Lung microvascular endothelial cell (primary cell): ENCODE measurements around the gene STIMATE. TPM values are rescaled to one million over a fixed set of nuclear protein-coding genes. Genes with fewer than 3 reads are reported as not detected.

Experiments
- DNase-seq, 2 donors: peaks; one replicate each; pipeline versions ENCODE4 v3.0.0 to v3.0.0-alpha.2; 2010; ENCODE audit warnings: low read depth in 2 of 2
- total RNA-seq: library from RNA; depleted of rRNA; stranded (reverse); fragments of >200 nt; gene quantifications from 2 replicates; pipeline ENCODE4 v1.2.1, GENCODE V29; 2014

The STIMATE gene
- total RNA-seq, 1 donor from 2014 or later = 9.7 TPM

DNA sequence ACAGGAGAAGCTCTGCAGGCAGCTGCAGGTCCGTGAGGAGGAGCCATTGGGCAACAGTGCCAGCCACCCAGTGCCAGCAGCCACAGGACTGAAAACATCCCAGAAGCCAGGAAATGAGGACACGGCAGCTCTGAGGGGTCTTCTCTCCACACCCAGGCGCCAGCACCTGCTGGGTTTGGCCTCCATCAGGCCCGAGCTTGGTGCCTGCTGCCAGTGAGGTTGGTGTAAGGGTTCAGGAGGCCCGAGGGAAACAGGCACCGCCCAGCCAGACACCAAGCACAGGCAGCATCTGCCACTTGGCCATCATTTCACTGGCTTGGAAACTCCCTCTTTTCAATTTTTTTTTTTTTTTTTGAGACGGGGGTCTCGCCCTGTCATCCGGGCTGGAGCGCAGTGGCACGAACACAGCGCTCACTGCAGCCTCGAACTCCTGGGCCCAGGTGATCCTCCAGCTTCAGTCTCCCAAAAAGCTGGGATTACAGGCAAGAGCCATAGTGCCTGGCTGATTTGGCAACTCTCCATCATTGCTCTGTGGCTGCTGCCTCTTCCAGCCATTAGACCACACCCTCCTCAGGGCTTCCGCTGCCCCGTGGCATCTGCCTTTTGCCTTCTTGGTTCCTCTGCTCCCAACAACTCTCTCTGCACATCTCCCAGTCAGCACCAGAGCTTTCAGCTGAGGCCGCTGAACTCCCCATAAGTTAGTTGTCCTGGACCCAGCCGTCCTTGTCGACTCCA is 104.2 kb downstream of the STIMATE start:
- no peak for DNase-seq

DNA sequence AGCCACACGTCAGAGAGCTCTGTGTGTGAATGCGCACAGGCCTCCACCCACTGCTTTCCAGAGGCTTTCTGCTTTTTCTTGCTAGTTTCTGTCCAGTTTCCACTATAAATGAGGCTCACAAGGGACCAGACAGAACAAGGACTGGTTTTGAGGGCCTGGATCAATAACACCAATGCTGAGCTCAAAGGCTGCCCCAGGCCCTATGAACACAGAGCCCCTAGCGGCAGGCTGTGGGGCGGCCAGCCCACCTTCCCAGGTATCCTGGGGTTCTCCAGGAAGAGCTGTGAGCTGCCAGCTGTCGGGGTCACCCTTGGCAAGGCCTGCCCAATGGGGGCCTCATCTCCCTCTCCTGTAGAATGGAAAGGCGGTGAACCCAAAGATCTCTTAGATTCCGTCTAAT is 104.9 kb downstream of the STIMATE start:
- no peak for DNase-seq

DNA sequence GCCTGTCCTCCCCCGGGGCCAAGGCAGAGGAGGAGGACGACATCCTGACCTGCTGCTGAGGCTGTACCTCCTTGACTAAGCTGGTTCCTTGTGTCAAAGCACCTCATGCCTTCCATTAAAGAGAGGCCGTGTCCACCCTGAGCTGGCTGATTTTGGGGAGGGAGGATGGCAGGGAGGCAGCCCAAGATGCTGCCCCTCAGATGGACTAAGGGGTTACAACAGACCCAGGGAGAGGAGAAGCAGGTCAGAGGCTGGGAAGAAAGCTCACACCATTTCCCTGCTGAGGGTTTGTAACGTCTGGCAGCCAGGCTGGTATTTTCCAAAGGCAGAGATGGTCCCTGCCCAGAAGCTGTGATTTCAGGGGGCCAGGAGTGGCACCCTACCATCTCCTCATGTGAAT is 105.4 kb downstream of the STIMATE start:
- DNase-seq = no peak

DNA sequence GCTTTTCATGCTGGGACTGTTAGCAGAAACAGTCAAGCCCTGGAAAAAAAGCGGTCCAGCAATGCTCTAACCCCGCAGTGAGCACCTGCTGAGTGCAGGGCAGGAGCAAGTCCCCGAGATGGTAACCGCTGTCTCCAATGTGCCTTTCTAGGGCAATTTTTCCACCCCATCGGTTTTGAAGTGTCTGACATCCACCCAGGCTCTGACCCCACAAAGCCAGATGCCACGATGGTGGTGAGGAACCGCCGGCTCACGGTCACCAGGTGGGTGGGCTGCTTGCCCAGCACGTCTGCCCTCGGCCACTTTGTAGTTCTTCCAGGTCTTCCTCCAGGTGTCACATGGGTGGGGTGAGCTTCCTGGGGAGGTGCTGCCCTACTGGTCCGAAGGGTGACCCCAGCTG is 106.0 kb downstream of the STIMATE start:
- DNase-seq = no peak

DNA sequence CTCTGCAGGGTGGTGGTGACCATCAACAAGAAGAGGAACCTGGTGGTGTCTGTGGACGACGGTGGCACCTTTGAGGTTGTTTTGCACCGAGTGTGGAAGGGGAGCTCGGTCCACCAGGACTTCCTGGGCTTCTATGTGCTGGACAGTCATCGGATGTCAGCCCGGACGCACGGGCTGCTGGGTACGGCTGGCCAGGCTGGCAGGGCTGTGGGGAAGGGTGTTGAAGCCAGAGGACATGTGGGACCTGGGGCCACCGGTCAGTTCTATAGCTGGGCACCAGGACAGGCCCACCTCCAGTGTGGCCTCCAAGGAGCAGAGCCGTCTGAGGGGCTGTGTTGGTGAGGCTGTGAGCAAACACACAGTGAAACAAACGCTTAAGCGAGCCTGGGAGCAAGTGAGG is 106.6 kb downstream of the STIMATE start:
- no peak for DNase-seq

DNA sequence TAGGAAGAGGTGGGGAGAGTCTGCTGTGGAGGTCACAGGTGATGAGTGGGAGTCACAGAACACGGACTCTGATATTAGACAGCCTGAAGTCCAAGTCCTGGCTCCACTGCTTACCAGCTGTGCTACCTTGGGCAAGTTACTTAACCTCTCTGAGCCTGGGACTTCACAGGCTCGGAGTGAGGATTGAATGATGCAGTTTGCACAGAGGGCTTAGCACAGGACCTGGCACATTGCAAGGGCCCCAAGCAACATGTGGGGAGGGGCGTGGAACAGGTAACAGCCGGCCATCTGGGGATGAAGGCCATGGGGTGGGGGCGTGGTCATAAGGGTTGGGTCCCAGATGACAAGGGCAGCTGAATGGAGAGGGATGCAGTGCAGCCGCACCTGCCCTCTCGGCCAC is 107.0 kb downstream of the STIMATE start:
- no peak for DNase-seq

DNA sequence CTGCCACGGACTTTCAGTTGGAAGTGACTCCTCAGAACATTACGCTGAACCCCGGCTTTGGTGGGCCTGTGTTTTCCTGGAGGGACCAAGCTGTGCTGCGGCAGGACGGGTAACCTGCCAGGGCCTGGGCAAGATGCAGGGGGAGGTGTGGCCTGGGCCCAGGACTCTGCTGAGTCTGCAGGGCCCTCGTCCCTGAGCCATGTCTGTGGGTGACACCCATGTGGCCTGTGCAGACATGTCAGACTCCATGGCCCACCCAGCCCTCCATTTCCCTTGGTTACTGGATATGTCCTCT is 107.7 kb downstream of the STIMATE start:
- DNase-seq = no peak

DNA sequence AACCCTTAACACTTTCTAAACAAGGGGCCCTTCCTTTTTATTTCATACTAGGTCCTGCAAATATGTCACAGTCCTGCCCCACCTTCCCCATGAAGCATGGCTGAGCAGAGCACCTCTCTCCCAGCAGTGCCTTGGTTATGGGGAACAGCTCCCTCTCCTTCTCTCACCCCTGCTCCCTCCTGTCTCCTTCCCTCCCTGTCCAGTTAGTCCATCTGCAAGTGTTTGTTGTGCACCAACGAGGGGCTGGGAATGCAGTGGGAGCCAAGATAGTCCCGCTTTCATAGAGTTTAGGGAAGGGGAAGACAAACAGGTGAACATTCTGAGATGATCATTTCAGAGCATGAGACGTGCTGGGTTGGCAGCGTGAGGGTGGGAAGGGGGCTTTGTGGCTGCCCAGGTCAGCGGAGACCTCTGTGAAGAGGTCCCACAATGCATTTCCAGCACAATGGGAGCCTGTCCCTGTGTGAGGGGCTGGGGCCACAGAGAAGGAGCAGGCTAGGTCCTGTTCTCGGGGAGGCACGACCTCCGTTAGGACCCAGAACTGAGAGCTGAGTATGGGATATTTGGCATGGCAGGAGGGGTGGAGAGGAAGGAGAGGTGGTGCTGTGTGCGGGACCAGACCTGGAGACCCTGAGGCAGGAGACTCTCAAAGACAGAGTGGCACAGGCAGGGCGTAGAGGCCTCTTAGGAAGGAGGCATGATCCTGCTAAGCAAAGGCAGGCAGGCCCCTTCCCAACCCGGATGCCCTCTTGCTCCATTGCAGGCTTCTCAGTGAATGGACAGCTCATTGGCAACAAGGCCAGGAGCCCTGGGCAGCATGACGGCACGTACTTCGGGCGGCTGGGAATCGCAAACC is 108.2 kb downstream of the STIMATE start:
- no peak for DNase-seq

DNA sequence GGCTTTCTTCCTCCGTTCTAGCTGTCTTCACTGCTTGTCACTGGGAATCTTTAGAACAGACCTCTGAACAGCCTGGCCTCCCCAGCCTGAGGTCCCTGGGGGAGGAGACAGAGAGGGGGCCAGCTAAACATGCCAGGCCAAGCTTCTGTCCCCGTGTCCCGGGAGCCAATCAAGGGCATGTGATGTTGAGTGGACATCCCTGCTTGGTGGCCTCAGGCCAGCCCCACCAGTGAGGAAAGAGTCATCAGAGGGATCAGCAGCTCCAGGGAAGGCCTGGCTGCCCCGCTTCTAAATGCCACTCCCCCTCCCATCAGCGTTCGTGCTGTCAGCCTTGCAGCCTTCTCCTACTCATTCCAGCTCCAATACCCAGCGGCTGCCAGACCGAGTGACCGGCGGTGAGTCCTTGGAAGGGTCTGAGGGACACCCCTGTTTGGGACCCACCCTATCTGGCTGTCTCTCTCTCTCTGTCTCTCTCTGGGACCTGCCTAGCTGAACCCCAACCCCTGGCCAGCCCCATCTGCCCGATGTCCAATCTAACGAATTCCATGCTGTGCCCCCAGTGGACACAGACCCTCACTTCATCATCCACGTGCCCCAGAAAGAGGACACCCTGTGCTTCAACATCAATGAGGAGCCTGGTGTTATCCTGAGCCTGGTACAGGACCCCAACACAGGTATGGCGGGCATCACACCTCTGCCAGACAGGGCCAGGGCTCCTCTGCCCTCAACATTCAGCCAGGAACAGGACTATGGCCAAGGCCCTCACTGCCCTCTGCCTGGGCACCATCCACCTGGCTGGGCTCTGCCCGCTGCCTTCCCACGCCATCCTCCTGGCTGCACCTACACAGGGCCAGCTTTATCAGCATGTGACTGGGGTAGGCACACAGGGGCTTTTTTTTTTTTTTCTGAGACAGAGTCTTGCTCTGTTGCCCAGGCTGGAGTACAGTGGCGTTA is 109.4 kb downstream of the STIMATE start:
- no peak for DNase-seq

DNA sequence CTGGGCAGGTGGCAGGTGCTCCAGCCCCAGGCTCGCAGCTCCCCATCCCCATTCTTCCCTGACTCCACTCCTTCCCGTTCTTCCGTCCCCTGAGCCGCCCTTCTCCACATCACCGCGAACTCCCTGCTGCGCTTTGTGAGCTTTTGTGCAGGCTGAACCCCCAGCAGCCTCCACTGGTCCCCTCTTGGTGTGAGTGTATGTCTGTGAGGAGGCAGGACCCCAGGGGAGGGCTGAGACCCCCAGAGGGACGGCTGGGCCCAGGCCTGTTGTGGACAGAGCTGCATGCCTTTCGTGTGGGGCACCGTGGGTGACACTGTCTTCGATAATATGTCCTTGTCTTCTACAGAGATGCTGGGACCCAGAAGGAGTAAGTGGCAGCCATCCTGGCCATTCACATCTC is 110.1 kb downstream of the STIMATE start:
- DNase-seq = no peak

Other genes starting within 250 kb of the STIMATE start
- 42.7 and 53.2 TPM in 2 replicates for gene PBRM1, start 211.6 kb downstream of the STIMATE start, total RNA-seq
- 47.5 and 63.1 TPM in 2 replicates for gene GNL3, start 211.5 kb downstream of the STIMATE start, total RNA-seq
- 41.0 and 47.2 TPM in 2 replicates for gene GLT8D1, start 191.8 kb downstream of the STIMATE start, total RNA-seq
- gene SPCS1, start 191.4 kb downstream of the STIMATE start, total RNA-seq = 30.2 and 38.4 TPM in 2 replicates
- 7.0 and 12.3 TPM in 2 replicates for gene NEK4, start 126.6 kb downstream of the STIMATE start, total RNA-seq
- gene ITIH1, start 119.9 kb downstream of the STIMATE start, total RNA-seq = not detected in 2 replicates
- gene ITIH3, start 102.8 kb downstream of the STIMATE start, total RNA-seq = 0.22 and 0.60 TPM in 2 replicates
- 0.22 and 0.40 TPM in 2 replicates for gene ITIH4, start 66.9 kb downstream of the STIMATE start, total RNA-seq
- 0.20 TPM in 1 of 2 replicates, not detected in the other for gene MUSTN1, start 62.5 kb downstream of the STIMATE start, total RNA-seq
- gene SFMBT1, start 148.5 kb upstream of the STIMATE start, total RNA-seq = 1.6 and 1.7 TPM in 2 replicates
- gene RFT1, start 232.9 kb upstream of the STIMATE start, total RNA-seq = 9.4 and 11.3 TPM in 2 replicates